CD4-positive, alpha-beta T cell treated with Interleukin-1 beta for 1 hour (primary cell): ENCODE results near the gene TNS3.

Experiments
- DNase-seq, 2 donors: peaks; one replicate each; pipeline ENCODE4 v3.0.0-alpha.2; 2020 to 2022

TNS3 gene

GRCh38 chr7:47580811-47581331, 1.0 kb downstream of the TNS3 start:
- no peak for DNase-seq

- DNase-seq = no peak
Measured at GRCh38 chr7:47580175-47580706, 1.7 kb downstream of the TNS3 start.

- no peak for DNase-seq
Measured at GRCh38 chr7:47579458-47579857, 2.5 kb downstream of the TNS3 start.

GRCh38 chr7:47578579-47579270, 3.2 kb downstream of the TNS3 start:
- no peak for DNase-seq

- DNase-seq = no peak
Measured at GRCh38 chr7:47577321-47577919, 4.5 kb downstream of the TNS3 start.

GRCh38 chr7:47576866-47577306, 5.0 kb downstream of the TNS3 start:
- DNase-seq = no peak

- no peak for DNase-seq
Measured at GRCh38 chr7:47576031-47576865, 5.7 kb downstream of the TNS3 start.

GRCh38 chr7:47574482-47575329, 7.2 kb downstream of the TNS3 start:
- DNase-seq = peak; percentile 5 to 66

GRCh38 chr7:47573758-47574481, 8.0 kb downstream of the TNS3 start:
- no peak for DNase-seq

GRCh38 chr7:47572939-47573757, 8.8 kb downstream of the TNS3 start:
- DNase-seq = no peak

- no peak for DNase-seq
Measured at GRCh38 chr7:47572094-47572445, 9.8 kb downstream of the TNS3 start.

- no peak for DNase-seq
Measured at GRCh38 chr7:47571331-47572093, 10.4 kb downstream of the TNS3 start.

GRCh38 chr7:47570649-47571050, 11.3 kb downstream of the TNS3 start:
- no peak for DNase-seq

- DNase-seq = peak; percentile 6 to 36
Measured at GRCh38 chr7:47568547-47568946, 13.4 kb downstream of the TNS3 start.

GRCh38 chr7:47568056-47568455, 13.9 kb downstream of the TNS3 start:
- no peak for DNase-seq

GRCh38 chr7:47565640-47566250, 16.2 kb downstream of the TNS3 start:
- no peak for DNase-seq

GRCh38 chr7:47563521-47563920, 18.4 kb downstream of the TNS3 start:
- no peak for DNase-seq

- no peak for DNase-seq
Measured at GRCh38 chr7:47561715-47562446, 20.0 kb downstream of the TNS3 start.
